Left lung (tissue), 10 donors: Measurements from ENCODE around the gene ARAP3. TPM values are rescaled to one million over a fixed set of nuclear protein-coding genes. Genes with fewer than 3 reads are reported as not detected.
A peak's percentile ranks its signal among the peaks of the same experiment; 100 is the strongest.

Experiments
- ATAC-seq: fragments of 200-7000 bp; cut with Tn5 transposase; one replicate; pipeline ENCODE4 v1.9.1; 2020; ENCODE audit warnings: moderate library complexity
- DNase-seq, 4 donors: peaks; one replicate each; pipeline ENCODE4 v3.0.0-alpha.2; 2013 to 2020
- H3K27ac ChIP-seq, 2 donors: fragments of 200-600 bp; sonication (generic) in 1 of 2; one replicate each; pipeline versions ENCODE4 v1.5.0 to v1.8.0; 2020 to 2021
- H3K27me3 ChIP-seq, 2 donors: fragments of 200-600 bp; sonication (generic) in 1 of 2; one replicate each; pipeline versions ENCODE4 v1.5.0 to v1.8.0; 2020 to 2021
- H3K36me3 ChIP-seq, 2 donors: fragments of 200-600 bp; sonication (generic) in 1 of 2; one replicate each; pipeline versions ENCODE4 v1.5.0 to v1.8.0; 2020 to 2021
- H3K4me1 ChIP-seq, 2 donors: fragments of 200-600 bp; one replicate each; pipeline ENCODE4 v1.8.0; 2021
- H3K4me3 ChIP-seq, 2 donors: fragments of 200-600 bp; sonication (generic) in 1 of 2; one replicate each; pipeline versions ENCODE4 v1.5.0 to v1.8.0; 2020 to 2021; ENCODE audit warnings: mild to moderate bottlenecking in 1 of 2
- H3K9me3 ChIP-seq, 2 donors: fragments of 200-600 bp; sonication (generic) in 1 of 2; one replicate each; pipeline versions ENCODE4 v1.5.0 to v1.8.0; 2020 to 2021
- CTCF ChIP-seq, 2 donors: fragments of 200-600 bp; sonication (generic) in 1 of 2; IDR thresholded peaks; one replicate each; pipeline versions ENCODE4 v1.5.0 to v1.8.0; 2021; ENCODE audit warnings: antibody characterized with exemption in 2 of 2
- intact Hi-C, 2 donors: fragments of 100-400 bp; cut with DNase I; formaldehyde crosslinking; loops; one replicate each; pipeline versions ENCODE4 v1.11.2 to v1.14.2; 2022
- polyA plus RNA-seq, 6 donors: library from polyadenylated mRNA; unstranded; fragments of 120-200 nt; gene quantifications; one replicate each; pipeline ENCODE4 v1.2.1, GENCODE V29; 2013; ENCODE audit not compliant: insufficient read length in 6 of 6
- total RNA-seq, 2 donors: library from RNA; stranded (reverse); fragmentation: NEBNext Ultra II Directional; extraction: Animal tissue kit (Norgen Biotek cat#: 25700); gene quantifications; one replicate each; pipeline ENCODE4 v1.2.1, GENCODE V29; 2021
- donor health status: DM: no; HTN: yes; CAD: no.
- donor health status: DM: no; HTN: no; CAD: no.

ARAP3 gene
- total and polyA plus RNA-seq, 8 donors, result 20.5 to 53.9 (median 41.3) TPM

- Histone ChIP-seq H3K4me3 (peak overlapping the region in 1 of 2 donors; percentile 4), H3K36me3 (no peaks in the 10 kb centered on the region), H3K27me3 (no peaks in the 10 kb centered on the region), H3K9me3 (no peaks in the 10 kb centered on the region), H3K4me1 (peaks cover 0 to 20% of the 10 kb centered on the region in 2 donors), H3K27ac (no peak overlapping the region)
- DNase-seq, result no peak
- no peak for ATAC-seq
- intact Hi-C loops, result loop anchor here in 1 of 2 donors (5.0 kb wide), 1 partner anchor 270 kb away; no protein-coding TSS in a partner anchor
- TF ChIP-seq CTCF (IDR thresholded peaks at IDR 0.05), result no peak
These were observed 10.5 kb upstream of the ARAP3 start for GRCh38 chr5:141692533-141692888.

- no peaks in the 10 kb centered on the region for H3K27me3 ChIP-seq
- peak; percentile 98 to 100 for TF ChIP-seq CTCF (IDR thresholded peaks at IDR 0.05)
- no peaks in the 10 kb centered on the region for H3K36me3 ChIP-seq
- H3K9me3 ChIP-seq, result no peaks in the 10 kb centered on the region
- H3K4me1 ChIP-seq, result peaks cover 0 to 20% of the 10 kb centered on the region in 2 donors
- intact Hi-C loops, result loop anchor here in 1 of 2 donors (5.0 kb wide), 1 partner anchor 270 kb away; no protein-coding TSS in a partner anchor
- ATAC-seq, result peak; percentile 99
- peak overlapping the region in 1 of 2 donors; percentile 4 for H3K4me3 ChIP-seq
- DNase-seq, result peak; percentile 77 to 96 (median 86)
- no peak overlapping the region for H3K27ac ChIP-seq
These were observed 10.0 kb upstream of the ARAP3 start for GRCh38 chr5:141691867-141692532.

- DNase-seq (no peak), ATAC-seq (no peak)
- no peak for TF ChIP-seq CTCF (IDR thresholded peaks at IDR 0.05)
- intact Hi-C loops, result loop anchor here in 1 of 2 donors (5.0 kb wide), 1 partner anchor 271 kb away; no protein-coding TSS in a partner anchor
- Histone ChIP-seq H3K27me3 (no peaks in the 10 kb centered on the region), H3K4me3 (no peak overlapping the region), H3K9me3 (no peaks in the 10 kb centered on the region), H3K4me1 (peaks cover 0 to 20% of the 10 kb centered on the region in 2 donors), H3K27ac (no peak overlapping the region), H3K36me3 (no peaks in the 10 kb centered on the region)
These were observed 9.3 kb upstream of the ARAP3 start for GRCh38 chr5:141691286-141691866.

GRCh38 chr5:141686648-141687416, 4.8 kb upstream of the ARAP3 start:
- no peaks in the 10 kb centered on the region for H3K9me3 ChIP-seq
- H3K4me1 ChIP-seq, result peaks cover 3 to 25% of the 10 kb centered on the region in 2 donors
- intact Hi-C loops, result no loop called here
- ATAC-seq (no peak), DNase-seq (no peak)
- no peaks in the 10 kb centered on the region for H3K36me3 ChIP-seq
- TF ChIP-seq CTCF (IDR thresholded peaks at IDR 0.05), result no peak
- H3K27me3 ChIP-seq, result no peaks in the 10 kb centered on the region
- H3K4me3 ChIP-seq, result no peak overlapping the region
- H3K27ac ChIP-seq, result no peak overlapping the region

- no peak for TF ChIP-seq CTCF (IDR thresholded peaks at IDR 0.05)
- H3K9me3 ChIP-seq, result no peaks in the 10 kb centered on the region
- ATAC-seq (no peak), DNase-seq (no peak)
- H3K4me3 ChIP-seq, result no peak overlapping the region
- peak overlapping the region in 1 of 2 donors; percentile 75 for H3K27ac ChIP-seq
- no peaks in the 10 kb centered on the region for H3K36me3 ChIP-seq
- peaks cover 3 to 30% of the 10 kb centered on the region in 2 donors for H3K4me1 ChIP-seq
- intact Hi-C loops, result no loop called here
- no peaks in the 10 kb centered on the region for H3K27me3 ChIP-seq
These were observed 3.6 kb upstream of the ARAP3 start for GRCh38 chr5:141685591-141685990.
